Measurements from ENCODE around the gene ADGRB2.

DNA sequence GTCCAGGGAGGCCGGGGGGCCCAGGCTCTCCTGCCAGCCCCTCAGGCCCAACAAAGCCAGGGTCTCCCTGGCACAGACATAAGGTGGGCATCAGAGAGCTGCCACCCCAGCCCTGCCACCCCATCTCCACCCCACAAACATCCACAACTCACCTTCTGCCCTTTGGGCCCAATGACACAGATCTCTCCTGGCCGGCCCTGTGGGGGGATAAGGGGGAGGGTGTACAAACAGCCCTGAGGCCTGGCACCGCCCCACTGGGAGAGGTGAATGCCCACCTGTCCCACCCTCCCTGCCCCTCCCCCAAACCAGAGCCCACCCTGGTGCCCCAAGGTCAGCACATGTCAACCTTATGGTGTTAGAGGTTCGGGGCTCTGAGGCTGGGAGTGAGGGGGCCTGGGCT is 72.7 kb downstream of the ADGRB2 start:
- TF ChIP-seq CTCF (IDR thresholded peaks at IDR 0.05) (no peak), POLR2A (IDR thresholded peaks at IDR 0.05) (no peak)
